GM23338 (cell line): ENCODE data around the gene COL1A1. TPM values are rescaled to one million over a fixed set of nuclear protein-coding genes. Genes with fewer than 3 reads are reported as not detected.

Source experiments
- ATAC-seq: fragments of 200-7000 bp; cut with Tn5 transposase; 3 replicates; pipeline ENCODE4 v1.9.1; 2020
- DNase-seq: peaks from one replicate; pipeline ENCODE4 v3.0.0-alpha.2; 2015; ENCODE audit warnings: low spot score
- H2AFZ ChIP-seq: fragments of 200-600 bp; sonication (generic); 2 replicates; pipeline ENCODE4 v1.8.0; 2016; ENCODE audit warnings: antibody characterized with exemption, mild to moderate bottlenecking, moderate library complexity
- H3F3A ChIP-seq: fragments of 200-600 bp; sonication (generic); replicated peaks from 2 replicates; pipeline ENCODE4 v1.8.0; 2017; ENCODE audit warnings: antibody characterized with exemption, mixed run types, low read depth
- H3K27ac ChIP-seq: fragments of 200-600 bp; sonication (generic); 2 replicates; pipeline ENCODE4 v1.6.1; 2016; ENCODE audit warnings: low read depth
- H3K27me3 ChIP-seq: fragments of 200-600 bp; sonication (generic); 2 replicates; pipeline ENCODE4 v1.8.0; 2016; ENCODE audit warnings: mild to moderate bottlenecking, mixed run types, moderate library complexity; ENCODE audit not compliant: insufficient read depth
- H3K36me3 ChIP-seq: fragments of 200-600 bp; sonication (generic); 2 replicates; pipeline ENCODE4 v1.8.0; 2016; ENCODE audit warnings: mild to moderate bottlenecking; ENCODE audit not compliant: insufficient read depth
- H3K4me1 ChIP-seq: fragments of 200-600 bp; sonication (generic); 2 replicates; pipeline ENCODE4 v1.8.0; 2016; ENCODE audit warnings: mild to moderate bottlenecking, moderate library complexity; ENCODE audit not compliant: insufficient read depth
- H3K4me2 ChIP-seq: fragments of 200-600 bp; sonication (generic); 2 replicates; pipeline ENCODE4 v1.7.1; 2017; ENCODE audit warnings: mixed run types
- H3K4me3 ChIP-seq: fragments of 200-600 bp; sonication (generic); 2 replicates; pipeline ENCODE4 v1.6.1; 2016; ENCODE audit warnings: mixed run types
- H3K79me2 ChIP-seq: fragments of 200-600 bp; sonication (generic); replicated peaks from 2 replicates; pipeline ENCODE4 v1.8.0; 2017; ENCODE audit warnings: mild to moderate bottlenecking; ENCODE audit not compliant: insufficient read depth
- H3K9me2 ChIP-seq: fragments of 200-600 bp; sonication (generic); 2 replicates; pipeline ENCODE4 v1.8.0; 2017; ENCODE audit not compliant: insufficient read depth
- H4K20me1 ChIP-seq: fragments of 200-600 bp; sonication (generic); replicated peaks from 2 replicates; pipeline ENCODE4 v1.8.0; 2017; ENCODE audit warnings: mild to moderate bottlenecking; ENCODE audit not compliant: insufficient read depth
- H3K27ac Mint-ChIP-seq: 2 replicates; pipeline ENCODE4 v1.8.0; 2020; ENCODE audit warnings: inconsistent platforms, mild to moderate bottlenecking, moderate library complexity, mixed read lengths
- H3K27me3 Mint-ChIP-seq: 3 replicates; pipeline ENCODE4 v1.8.0; 2022; ENCODE audit warnings: low read depth, mild to moderate bottlenecking, moderate library complexity, mixed read lengths, inconsistent platforms; ENCODE audit not compliant: insufficient read depth, poor library complexity
- H3K36me3 Mint-ChIP-seq: 3 replicates; pipeline ENCODE4 v1.8.0; 2021; ENCODE audit warnings: low read depth, mild to moderate bottlenecking, inconsistent platforms, moderate library complexity, mixed read lengths
- H3K4me1 Mint-ChIP-seq: 3 replicates; pipeline ENCODE4 v1.8.0; 2020; ENCODE audit warnings: mild to moderate bottlenecking, inconsistent platforms, mixed read lengths
- H3K4me3 Mint-ChIP-seq: 3 replicates; pipeline ENCODE4 v1.8.0; 2021; ENCODE audit warnings: moderate library complexity, mild to moderate bottlenecking, inconsistent platforms, mixed read lengths
- H3K9me3 Mint-ChIP-seq: 3 replicates; pipeline ENCODE4 v1.8.0; 2020; ENCODE audit warnings: moderate library complexity, mild to moderate bottlenecking, inconsistent platforms, mixed read lengths
- CREB1 ChIP-seq: fragments of 250-450 bp; sonication (Bioruptor Pico); IDR thresholded peaks from 2 replicates; pipeline ENCODE4 v1.5.0; 2020; ENCODE audit warnings: low read depth, mild to moderate bottlenecking, moderate library complexity
- NANOG ChIP-seq: IDR thresholded peaks from 2 replicates; pipeline ENCODE4 v1.6.1; 2016; ENCODE audit warnings: antibody characterized with exemption, borderline replicate concordance
- polyA plus RNA-seq: library from polyadenylated mRNA; unstranded; fragments of >200 nt; fragmentation: Nextera tagmentation; extraction: Ambion mirVana; gene quantifications from 2 replicates; pipeline ENCODE4 v1.2.1, GENCODE V29; 2016
- total RNA-seq: library from RNA; depleted of rRNA; stranded (reverse); fragments of >200 nt; shearing (Covaris generic); gene quantifications from 2 replicates; pipeline ENCODE4 v1.2.3, GENCODE V29; 2014
- TF ChIP-seq, protein P1 (sequence below): IDR thresholded peaks from one replicate; pipeline ENCODE4 v1.6.1; 2018; ENCODE audit warnings: antibody characterized with exemption; ENCODE audit not compliant: unreplicated experiment
- TF ChIP-seq, protein P2 (sequence below): fragments of 250-450 bp; sonication (Bioruptor Pico); IDR thresholded peaks from 2 replicates; pipeline ENCODE4 v1.5.0; 2020; ENCODE audit warnings: mild to moderate bottlenecking, moderate library complexity

Gene COL1A1
- total and polyA plus RNA-seq, 2 experiments from 2014 or later: 21.2 to 34.3 TPM

DNA sequence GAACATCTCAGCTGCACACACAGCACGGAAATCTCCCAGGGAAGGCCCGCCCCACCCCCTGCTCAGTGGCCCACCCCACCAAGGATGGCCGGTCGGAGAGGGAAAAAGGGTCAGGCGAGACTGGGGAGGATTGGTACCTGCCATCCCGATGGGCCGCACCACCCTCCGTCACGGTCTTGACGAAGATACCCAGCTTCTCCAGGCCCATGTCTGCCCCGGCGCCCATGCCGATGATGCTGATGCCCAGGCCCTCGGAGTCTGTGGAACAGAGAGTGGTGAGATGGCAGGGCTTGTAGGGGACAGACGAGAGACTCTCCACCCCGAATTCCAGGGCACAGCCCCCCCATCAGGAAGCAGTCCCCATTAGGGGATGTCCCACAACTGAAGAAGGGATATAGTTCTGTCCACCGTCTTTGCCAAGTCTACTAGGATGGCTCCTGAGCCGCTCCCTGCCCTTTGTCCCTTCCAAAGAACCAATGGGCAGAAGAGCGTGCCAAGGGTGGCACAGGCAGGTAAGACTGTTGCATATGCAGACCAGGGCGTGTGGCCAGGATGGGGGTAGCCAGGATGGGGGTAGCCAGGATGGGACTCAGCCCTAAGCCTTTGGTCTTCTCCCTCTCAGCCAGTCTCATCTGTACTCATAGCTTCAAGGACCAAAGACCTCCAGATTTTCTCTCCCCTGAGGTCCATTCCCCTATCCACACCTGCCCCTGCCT lies 57.8 kb downstream of the COL1A1 start:
- H3K9me2 ChIP-seq: no peaks in the 10 kb centered on the region
- H3K79me2 ChIP-seq: no peaks in the 10 kb centered on the region
- H3K4me1 Mint-ChIP-seq: peaks cover 40% of the 10 kb centered on the region
- H2AFZ ChIP-seq: no peak overlapping the region
- DNase-seq (no peak), ATAC-seq (no peak)
- no peak overlapping the region for H3K27ac Mint-ChIP-seq
- no peaks in the 10 kb centered on the region for H3K36me3 ChIP-seq
- H3K4me2 ChIP-seq: no peak overlapping the region
- TF ChIP-seq, protein P1, sequence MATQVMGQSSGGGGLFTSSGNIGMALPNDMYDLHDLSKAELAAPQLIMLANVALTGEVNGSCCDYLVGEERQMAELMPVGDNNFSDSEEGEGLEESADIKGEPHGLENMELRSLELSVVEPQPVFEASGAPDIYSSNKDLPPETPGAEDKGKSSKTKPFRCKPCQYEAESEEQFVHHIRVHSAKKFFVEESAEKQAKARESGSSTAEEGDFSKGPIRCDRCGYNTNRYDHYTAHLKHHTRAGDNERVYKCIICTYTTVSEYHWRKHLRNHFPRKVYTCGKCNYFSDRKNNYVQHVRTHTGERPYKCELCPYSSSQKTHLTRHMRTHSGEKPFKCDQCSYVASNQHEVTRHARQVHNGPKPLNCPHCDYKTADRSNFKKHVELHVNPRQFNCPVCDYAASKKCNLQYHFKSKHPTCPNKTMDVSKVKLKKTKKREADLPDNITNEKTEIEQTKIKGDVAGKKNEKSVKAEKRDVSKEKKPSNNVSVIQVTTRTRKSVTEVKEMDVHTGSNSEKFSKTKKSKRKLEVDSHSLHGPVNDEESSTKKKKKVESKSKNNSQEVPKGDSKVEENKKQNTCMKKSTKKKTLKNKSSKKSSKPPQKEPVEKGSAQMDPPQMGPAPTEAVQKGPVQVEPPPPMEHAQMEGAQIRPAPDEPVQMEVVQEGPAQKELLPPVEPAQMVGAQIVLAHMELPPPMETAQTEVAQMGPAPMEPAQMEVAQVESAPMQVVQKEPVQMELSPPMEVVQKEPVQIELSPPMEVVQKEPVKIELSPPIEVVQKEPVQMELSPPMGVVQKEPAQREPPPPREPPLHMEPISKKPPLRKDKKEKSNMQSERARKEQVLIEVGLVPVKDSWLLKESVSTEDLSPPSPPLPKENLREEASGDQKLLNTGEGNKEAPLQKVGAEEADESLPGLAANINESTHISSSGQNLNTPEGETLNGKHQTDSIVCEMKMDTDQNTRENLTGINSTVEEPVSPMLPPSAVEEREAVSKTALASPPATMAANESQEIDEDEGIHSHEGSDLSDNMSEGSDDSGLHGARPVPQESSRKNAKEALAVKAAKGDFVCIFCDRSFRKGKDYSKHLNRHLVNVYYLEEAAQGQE: no peak
- TF ChIP-seq, protein P2, sequence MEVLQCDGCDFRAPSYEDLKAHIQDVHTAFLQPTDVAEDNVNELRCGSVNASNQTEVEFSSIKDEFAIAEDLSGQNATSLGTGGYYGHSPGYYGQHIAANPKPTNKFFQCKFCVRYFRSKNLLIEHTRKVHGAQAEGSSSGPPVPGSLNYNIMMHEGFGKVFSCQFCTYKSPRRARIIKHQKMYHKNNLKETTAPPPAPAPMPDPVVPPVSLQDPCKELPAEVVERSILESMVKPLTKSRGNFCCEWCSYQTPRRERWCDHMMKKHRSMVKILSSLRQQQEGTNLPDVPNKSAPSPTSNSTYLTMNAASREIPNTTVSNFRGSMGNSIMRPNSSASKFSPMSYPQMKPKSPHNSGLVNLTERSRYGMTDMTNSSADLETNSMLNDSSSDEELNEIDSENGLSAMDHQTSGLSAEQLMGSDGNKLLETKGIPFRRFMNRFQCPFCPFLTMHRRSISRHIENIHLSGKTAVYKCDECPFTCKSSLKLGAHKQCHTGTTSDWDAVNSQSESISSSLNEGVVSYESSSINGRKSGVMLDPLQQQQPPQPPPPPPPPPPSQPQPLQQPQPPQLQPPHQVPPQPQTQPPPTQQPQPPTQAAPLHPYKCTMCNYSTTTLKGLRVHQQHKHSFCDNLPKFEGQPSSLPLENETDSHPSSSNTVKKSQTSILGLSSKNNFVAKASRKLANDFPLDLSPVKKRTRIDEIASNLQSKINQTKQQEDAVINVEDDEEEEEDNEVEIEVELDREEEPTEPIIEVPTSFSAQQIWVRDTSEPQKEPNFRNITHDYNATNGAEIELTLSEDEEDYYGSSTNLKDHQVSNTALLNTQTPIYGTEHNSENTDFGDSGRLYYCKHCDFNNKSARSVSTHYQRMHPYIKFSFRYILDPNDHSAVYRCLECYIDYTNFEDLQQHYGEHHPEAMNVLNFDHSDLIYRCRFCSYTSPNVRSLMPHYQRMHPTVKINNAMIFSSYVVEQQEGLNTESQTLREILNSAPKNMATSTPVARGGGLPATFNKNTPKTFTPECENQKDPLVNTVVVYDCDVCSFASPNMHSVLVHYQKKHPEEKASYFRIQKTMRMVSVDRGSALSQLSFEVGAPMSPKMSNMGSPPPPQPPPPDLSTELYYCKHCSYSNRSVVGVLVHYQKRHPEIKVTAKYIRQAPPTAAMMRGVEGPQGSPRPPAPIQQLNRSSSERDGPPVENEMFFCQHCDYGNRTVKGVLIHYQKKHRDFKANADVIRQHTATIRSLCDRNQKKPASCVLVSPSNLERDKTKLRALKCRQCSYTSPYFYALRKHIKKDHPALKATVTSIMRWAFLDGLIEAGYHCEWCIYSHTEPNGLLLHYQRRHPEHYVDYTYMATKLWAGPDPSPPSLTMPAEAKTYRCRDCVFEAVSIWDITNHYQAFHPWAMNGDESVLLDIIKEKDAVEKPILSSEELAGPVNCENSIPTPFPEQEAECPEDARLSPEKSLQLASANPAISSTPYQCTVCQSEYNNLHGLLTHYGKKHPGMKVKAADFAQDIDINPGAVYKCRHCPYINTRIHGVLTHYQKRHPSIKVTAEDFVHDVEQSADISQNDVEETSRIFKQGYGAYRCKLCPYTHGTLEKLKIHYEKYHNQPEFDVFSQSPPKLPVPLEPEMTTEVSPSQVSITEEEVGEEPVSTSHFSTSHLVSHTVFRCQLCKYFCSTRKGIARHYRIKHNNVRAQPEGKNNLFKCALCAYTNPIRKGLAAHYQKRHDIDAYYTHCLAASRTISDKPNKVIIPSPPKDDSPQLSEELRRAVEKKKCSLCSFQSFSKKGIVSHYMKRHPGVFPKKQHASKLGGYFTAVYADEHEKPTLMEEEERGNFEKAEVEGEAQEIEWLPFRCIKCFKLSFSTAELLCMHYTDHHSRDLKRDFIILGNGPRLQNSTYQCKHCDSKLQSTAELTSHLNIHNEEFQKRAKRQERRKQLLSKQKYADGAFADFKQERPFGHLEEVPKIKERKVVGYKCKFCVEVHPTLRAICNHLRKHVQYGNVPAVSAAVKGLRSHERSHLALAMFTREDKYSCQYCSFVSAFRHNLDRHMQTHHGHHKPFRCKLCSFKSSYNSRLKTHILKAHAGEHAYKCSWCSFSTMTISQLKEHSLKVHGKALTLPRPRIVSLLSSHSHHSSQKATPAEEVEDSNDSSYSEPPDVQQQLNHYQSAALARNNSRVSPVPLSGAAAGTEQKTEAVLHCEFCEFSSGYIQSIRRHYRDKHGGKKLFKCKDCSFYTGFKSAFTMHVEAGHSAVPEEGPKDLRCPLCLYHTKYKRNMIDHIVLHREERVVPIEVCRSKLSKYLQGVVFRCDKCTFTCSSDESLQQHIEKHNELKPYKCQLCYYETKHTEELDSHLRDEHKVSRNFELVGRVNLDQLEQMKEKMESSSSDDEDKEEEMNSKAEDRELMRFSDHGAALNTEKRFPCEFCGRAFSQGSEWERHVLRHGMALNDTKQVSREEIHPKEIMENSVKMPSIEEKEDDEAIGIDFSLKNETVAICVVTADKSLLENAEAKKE (CRISPR knock-in tag): no peak
- no peak for TF ChIP-seq NANOG
- no peak for TF ChIP-seq CREB1 (CRISPR knock-in tag)
- peaks cover 21% of the 10 kb centered on the region for H3K4me1 ChIP-seq
- H3K4me3 Mint-ChIP-seq: no peak overlapping the region
- peaks cover 40% of the 10 kb centered on the region for H3K36me3 Mint-ChIP-seq
- peaks cover 27% of the 10 kb centered on the region for H3K27me3 Mint-ChIP-seq
- peaks cover 11% of the 10 kb centered on the region for H3K27me3 ChIP-seq
- H4K20me1 ChIP-seq: no peaks in the 10 kb centered on the region
- no peak overlapping the region for H3K27ac ChIP-seq
- H3K4me3 ChIP-seq: no peak overlapping the region
- no peaks in the 10 kb centered on the region for H3F3A ChIP-seq
- no peaks in the 10 kb centered on the region for H3K9me3 Mint-ChIP-seq
